ENCODE data around the gene NCEH1.
"Not testable (repeated sequence)": the region's sequence is repeated elsewhere in the genome, so short reads cannot be mapped to it uniquely, and the experiment has no call there.

NCEH1 gene

DNA sequence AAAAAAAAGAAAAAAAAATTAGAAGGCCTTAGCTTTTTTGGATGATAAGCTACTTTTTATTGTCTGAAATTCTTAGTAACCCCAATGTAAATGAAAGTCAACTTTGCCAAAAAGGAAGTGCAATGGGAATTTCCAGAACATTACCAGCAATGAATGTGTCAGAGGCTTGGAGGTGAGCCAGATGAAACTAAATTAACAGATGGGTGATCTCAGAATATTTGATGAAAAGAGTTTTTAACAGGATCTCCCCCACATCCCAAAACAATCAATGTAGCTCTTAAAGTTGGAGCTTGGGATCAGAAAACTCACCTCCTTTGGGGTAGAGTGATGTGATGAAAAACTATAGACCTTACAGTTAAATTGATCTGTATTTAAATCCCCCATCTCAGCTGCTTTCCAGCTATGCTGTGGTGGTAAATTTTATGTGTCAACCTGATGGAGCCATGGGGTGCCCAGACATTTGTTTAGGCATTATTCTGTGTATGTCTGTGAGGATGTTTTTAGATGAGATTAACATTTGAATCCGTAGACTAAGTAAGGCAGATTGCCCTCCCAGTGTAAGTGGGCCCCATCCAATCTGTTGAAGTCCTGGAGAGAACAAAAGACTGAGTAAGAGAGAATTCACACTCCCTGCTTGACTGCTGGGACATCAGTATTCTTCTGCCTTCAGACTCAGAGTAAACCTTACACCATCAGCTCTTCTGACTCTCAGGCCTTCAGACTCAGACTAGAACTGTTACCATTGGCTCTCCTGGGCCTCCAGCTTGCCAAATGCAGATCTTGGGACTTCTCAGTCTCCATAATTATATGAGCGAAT, 103.4 kb downstream of the NCEH1 start:
- peak; percentile 18 for DNase-seq

DNA sequence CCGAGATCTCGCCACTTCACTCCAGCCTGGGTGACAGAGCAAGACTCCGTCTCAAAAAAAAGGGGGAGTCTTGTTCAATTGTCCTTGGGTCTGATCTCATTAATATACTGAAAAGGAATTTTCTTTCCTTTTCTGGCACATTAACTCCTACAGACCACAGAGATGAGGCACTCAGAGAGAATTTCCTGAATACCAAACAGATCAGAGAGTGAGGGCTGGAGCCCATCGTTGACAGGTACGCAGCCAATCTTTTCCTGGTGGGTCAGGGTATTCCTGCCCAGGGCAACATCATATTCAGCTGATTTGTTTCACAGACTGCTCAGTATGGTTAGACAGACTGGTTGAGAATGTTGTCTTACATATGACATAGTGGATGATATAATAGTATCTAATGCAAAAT, 104.8 kb downstream of the NCEH1 start:
- DNase-seq, result no peak

DNA sequence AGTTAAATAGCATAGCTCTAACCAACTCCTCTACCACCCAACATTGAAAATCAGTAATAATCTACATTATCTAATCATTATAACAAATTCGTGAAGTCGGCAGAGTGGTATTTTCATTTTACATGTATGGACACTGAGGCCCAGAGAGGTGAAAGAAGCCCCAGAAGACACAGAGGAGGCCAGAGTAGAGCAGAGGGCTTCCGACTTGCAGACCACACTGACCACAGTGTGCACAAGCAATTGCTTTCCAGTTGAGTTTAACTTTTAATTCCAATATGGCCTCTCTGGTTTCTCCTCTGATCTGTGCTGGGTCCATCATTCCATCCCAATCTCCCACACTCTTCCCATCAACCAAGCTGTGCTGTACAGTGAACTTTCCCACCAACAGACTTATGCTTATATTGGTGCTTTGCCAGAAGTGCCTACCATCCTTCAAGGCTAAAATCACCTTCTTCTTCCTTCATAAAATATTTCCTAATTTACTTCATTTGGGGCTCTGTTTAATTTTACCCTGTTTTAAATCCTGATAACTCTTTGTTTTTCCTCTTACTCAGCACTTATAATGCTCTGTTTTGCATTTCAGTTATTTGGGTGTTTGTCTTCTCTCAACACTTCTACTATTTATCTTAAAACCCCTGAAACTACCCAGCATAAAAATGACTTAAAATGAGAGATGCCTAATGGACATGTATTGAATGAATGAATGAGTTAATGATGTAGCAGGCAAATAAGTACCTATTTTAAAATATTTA, 105.8 kb downstream of the NCEH1 start:
- DNase-seq, result no peak

DNA sequence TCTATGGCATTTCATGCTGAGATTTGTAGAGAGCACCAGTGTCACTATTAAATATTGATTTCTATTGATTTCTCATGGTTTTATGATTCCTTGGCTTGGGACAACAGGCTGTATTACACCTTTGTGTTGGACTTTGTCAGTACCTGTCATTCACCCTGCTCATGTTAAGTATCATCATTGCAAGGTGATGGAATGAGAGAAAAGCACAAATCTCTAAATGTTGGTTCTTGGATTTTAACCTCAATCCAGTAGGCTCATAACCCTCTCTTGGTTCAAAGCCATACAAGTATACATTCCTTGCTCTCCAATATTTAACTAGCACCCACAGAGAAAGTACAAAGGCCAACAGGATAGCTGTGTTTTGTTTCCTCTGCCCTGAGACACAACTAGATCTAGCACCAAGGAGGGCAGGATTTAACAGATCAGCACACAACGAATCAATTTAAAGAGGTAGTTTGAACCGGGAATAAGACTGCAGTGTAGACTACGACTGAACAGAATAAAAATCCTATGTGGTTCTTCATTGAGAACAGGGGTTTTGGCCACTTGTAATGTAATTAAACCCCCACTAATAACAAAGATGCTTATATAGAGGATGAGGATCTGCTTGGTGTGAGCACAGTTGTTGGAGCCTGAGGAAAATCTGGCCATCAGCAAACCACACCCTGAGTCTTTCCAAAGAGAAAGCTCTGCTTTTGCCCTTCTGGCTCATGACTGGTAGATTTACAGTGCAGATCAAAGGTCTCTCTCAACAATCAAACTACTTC, 109.6 kb downstream of the NCEH1 start:
- no peak for DNase-seq

DNA sequence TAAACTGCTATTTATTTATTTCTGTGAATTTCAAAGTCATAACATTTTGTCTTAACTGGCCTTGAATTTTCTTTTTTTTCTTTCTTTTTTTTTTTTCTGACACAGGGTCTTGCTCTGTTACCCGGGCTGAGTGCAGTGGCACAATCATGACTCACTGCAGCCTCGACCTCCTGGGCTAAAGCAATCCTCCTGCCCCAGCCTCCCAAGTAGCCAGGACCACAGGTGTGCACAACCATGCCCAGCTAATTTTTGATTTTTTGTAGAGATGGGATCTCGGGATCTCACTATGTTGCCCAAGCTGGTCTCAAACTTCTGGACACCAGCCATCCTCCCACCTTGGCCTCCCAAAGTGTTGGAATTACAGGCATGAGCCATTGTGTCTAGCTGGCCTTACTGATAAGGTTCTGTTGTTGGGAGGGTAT, 110.2 kb downstream of the NCEH1 start:
- DNase-seq, result no peak

DNA sequence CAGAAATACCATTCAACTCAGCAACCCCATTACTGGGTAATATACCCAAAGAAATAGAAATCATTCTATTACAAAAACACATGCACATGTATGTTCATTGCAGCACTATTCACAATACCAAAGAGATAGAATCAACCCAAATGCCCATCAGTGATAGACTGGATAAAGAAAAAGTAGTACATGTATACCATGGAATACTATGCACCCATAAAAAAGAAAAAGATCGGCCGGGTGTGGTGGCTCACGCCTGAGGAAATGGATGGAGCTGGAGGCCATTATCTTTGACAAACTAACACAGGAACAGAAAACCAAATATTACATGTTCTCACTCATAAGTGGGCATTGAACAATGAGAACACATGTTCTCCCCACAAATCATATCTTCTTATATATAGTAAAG, 112.0 kb downstream of the NCEH1 start:
- no peak for DNase-seq

DNA sequence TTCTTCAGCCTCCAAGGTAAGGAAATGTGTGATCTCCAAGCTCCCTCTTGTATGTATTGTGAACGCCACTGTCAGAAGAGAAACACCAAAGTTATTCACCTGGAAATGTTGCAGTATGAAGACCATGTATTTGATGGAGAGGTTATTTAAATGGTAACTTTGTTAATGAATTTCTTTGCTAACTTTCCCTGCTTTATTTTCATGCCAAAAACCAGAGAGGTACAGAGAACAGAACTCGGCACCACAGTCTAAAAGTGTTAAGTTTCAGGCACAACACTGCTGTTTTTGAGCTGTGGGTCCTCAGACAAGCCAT, 114.5 kb downstream of the NCEH1 start:
- DNase-seq, result no peak

DNA sequence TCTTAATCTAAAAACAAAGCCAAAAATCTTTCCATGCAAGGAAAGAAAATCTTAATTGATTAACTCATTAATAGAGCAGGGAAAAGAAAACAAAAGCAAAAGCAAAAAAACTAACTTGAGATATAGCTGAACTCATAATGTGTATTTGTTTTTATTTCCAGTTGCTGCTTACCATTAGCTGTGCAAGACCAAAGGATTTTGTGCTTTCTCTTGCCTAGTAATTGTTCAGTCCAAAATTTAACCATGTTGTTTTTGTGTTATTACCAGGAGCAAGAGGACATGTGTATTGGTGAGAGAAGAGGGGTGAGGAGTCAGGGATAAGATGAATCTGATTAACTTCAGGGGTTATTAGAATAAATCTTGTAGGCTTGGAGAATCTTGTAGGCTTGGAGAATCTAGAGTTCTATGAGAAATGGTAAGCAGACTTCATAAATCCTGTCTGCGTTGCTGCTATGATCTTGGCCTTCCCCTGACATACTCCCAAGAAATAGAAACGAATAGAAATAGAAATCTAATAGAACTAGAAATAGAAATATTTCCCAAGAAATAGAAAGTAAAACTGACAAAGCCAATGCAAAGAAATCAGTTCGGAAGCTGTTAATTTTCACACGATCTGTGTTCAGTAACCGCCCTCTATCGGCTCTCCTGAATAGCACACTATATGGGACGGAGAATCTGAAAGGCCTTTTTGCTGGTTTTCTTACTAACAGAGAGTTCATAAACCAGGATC, 115.0 kb downstream of the NCEH1 start:
- DNase-seq, result no peak

DNA sequence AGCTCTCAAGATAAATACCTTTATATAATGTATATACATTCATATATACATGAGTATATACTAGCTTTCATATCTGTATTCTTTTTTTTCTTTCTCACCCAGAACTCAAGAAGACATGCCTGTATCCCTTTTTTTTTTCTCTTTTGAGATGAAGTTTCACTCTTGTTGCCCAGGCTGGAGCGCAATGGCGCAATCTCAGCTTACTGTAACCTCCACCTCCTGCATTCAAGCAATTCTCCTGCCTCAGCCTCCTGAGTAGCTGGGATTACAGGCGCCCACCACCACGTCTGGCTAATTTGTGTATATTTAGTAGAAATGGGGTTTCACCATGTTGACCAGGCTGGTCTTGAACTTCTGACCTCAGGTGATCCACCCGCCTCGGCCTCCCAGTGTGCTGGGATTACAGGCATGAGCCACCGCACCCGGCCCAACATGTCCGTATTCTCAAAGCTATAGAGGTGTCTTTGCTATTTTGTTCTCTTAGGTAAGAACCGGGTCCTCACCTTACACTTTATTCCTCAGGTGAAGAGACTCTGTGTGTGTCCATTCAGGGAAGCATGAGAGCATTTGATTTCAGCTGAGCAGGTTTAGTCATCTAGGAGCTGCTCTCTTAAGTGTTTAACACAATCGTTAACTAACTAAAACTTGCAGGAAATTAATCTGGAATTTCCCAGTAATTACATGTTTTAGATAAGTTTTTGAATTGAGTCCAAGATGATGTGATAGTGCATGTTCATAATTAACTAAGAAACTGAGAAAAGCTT, 115.8 kb downstream of the NCEH1 start:
- DNase-seq, result not testable (repeated sequence)

DNA sequence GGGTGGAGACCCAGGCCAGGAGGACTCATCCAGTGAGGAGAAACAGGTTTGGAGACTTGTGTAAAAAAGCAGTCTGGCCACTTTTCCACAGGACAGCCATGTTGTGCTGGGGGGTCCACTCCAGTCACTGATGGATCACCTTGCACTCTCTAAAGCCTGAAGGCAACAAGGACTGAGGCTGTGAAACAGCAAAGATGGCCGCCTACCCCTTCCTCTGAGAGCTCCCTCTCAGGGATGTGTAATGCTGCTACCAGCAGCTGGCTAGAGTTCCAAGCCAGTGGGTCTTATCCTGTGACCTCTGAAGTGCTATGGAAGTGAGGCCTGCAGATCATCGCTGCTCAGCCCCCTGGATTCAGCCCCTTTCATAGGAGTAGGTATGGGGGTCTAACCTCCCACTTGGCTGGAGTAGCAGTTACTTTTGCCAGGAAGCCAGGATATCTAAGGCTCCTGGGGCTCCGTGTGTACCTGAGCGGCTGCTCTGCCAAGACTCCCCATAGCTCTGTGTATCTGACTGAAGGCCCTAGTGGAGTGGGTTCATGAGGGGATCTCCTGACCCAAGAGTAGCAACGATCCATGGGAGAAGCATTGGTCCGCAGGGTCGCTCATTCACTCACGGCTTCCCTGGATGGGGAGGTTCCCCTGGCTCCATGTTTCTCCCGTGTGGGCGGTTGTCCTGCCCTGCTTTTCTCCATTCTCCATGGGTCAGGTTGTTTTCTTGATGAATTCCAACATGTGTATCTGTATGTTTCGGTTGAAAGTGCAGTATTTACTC, 117.8 kb downstream of the NCEH1 start:
- DNase-seq, result no peak

DNA sequence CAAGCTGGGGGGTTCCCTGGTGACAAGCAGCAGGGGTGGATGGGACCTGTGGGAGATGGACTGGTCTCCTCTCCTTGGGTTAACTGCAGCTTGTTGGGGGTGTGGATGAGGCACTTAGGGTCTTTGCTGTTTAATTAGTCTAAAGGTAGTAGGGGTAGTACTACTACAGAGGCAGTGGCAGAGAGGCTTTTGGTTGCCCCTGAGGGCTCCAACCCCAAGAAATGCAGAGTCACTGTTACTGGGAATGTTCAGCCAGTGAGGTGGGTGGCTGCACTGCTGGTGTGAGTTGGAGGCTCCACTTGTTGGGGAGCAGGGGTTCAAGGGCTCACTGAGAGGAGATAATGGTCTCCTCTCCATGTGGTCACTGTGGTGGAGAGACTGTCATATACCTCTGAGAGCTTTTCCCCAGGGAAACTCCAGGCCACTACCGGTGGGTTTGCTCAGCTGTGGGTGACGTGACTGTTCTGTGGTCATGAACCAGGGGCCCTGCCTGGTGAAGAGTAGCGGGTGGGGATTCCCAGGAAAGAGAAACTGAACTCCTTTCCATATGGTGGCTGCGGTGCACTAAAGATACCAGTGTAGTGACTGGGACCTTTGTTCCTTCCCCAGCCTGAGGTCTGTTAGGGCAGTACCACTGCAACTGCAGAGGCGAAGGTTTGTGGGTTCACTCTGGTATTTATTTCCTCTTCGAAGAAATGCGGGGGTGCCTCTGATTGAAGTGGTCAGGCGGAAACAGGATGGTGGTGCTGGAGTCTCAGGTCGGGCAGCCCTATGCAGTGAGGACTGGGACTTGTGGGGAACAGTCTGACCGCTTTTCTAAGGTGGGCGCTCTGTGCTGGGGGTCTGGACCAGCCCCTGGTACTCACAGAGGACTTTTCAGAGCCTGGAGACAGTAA, 118.7 kb downstream of the NCEH1 start:
- no peak for DNase-seq

DNA sequence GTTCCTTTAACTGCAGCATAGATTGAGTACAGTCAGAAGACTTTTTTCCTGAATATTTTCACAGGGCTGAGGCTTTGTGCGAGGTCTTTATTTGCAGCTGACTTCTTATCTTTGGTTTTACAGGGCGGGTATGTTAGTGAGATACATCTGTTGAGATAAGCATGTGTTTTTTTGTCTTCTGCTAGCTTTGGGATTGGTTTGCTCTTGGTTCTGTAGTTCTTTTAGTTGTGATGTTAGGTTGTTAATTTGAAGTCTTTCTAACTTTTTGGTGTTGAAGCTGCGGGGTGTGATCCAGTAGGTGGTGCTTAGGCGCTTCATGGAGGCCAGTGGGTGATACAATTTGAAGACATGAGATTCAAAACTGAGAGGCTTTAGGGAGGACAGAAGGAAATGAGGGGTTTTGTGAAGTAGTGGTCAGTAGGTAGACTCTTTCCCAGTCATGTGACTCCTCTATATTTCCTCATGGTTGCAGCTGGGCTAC, 119.7 kb downstream of the NCEH1 start:
- DNase-seq, result no peak

DNA sequence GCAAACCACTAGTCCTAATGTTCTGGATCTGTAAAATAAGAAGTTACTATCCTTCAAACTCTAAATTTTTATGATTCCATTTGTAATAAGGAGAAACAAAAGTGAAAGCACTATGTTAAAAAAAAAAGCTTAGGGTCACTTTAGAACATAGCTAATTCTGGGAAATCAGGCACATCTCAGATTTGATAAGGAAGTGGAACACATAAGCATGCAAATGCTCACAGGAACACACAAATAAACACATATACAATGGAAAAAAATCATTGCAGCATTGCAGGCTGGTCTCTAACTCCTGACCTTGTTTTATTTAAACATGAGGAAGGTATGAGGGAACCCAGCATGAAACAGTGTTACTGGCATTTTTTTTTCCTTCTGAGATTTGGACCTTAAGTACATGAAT, 124.4 kb downstream of the NCEH1 start:
- DNase-seq, result no peak

DNA sequence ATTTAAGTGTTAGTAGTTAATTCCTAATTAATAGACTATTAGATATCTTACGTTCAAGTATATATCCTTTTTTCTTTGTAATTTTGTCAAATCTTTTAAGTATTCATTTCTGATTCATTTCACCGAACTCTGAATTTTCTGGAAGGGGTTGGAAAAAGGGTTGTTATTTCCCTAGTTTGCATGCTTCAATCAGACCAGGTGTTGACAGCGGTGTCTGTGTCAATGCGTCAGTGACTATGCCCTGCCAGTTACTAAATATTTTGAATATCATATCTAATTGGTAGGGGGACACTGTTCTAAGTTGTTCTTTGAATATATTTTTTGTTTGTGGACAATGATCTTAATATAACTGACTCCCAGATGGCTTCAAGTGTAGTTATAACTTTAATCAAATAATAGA, 124.9 kb downstream of the NCEH1 start:
- DNase-seq, result no peak

DNA sequence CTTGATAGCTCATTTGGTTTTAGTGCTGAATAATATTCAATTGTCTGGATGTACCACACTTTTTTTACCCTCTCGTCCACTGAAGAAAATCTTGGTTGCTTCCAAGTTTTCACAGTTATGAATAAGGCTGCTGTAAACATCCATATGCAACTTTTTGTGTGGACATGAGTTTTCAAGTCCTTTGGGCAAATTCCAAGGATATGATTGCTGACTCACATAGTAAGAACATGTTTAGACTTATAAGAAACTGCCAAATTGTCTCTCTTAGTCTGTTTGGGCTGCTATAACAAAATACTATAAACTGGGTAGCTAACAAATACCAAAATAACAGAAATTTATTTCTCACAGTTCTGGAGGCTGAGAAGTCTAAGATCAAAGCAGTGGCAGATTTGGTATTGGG, 128.2 kb downstream of the NCEH1 start:
- DNase-seq, result no peak

DNA sequence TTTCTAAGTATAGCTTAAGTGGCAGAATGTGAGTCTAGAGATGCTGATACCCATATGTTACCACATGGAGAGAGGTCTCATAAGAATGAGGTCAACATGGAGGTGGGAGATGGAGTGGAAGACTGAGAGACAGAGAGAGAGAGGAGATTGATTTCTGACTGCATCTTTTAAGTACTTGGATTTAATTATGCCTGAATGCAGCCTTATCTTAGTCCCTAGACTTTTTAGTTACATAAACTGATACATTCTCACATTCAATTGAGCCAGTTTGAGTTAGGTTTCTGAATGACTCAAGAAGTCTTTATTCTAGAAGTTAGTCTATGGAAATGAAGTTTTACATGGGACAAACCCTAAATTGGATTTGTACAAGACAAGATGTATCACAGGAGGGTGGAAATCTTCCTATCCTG, 129.1 kb downstream of the NCEH1 start:
- no peak for DNase-seq

DNA sequence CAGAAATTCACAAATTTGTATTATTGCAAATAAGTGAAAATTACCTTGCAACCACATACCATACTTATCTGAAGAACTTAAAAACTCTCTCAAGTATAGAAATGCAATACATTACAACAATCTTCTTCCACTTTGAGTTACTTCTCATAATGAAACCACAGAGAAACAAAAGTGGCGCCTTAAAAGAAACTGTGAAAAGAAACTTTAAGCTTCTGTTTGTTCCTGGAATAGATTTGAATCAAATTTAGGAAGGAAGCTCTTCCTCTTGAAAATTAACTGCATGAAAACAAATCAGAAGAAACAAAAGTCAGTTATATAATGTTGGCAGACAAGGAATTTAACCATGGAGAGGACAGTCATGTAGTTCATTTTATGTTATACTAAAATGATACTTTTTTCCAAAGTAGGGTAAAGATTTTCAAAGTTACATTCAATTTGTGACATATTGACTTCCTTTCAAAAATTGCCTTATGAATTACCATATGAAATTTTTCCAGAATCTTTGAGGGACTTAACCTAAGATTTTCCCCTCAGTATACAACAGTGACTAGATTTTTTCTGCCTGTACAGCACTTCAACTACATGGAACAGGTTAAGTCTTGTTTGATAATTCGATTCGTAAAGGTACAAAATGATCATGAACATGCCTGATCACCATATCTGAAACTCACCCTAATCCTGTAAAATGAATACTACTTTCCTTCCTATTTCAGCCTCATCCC, 130.0 kb downstream of the NCEH1 start:
- DNase-seq, result no peak

Measured in NCI-H2171 treated with DMSO at 0.1 percent for 48 hours (cell line).